Spleen (tissue), 7 donors: ENCODE data around the gene RPS6KC1.

Experiments used
- POLR2A ChIP-seq, 3 donors: fragments of 450-650 bp; IDR thresholded peaks; one replicate each; pipeline ENCODE4 v1.5.1; 2017; ENCODE audit warnings: antibody characterized with exemption in 3 of 3, mild to moderate bottlenecking in 1 of 3
- POLR2AphosphoS5 ChIP-seq, 3 donors: sonication (generic); formaldehyde crosslinking; IDR thresholded peaks; one replicate each; pipeline ENCODE4 v1.5.1; 2017; ENCODE audit warnings: antibody characterized with exemption in 3 of 3
- TF ChIP-seq, protein P1 (sequence below), 11 experiments: fragments of 200-600 bp in 7 of 11; fragments of 450-650 bp in 4 of 11; sonication (generic) in 4 of 11; IDR thresholded peaks in 8 of 11; conservative IDR thresholded peaks in 3 of 11; 1 replicate in 7 of 11; 2 replicates in 4 of 11; pipeline versions ENCODE4 v1.4.0 to v1.8.0; 2016 to 2021; ENCODE audit warnings: antibody characterized with exemption in 11 of 11, inconsistent platforms in 4 of 11, mild to moderate bottlenecking in 1 of 11
- donor health status: DM: no; HTN: no; CAD: no; lungs with moderate emphysema.
- donor health status: DM: no; HTN: no; CAD: no.
- donor health status: DM: no; HTN: no; CAD: no.

DNA sequence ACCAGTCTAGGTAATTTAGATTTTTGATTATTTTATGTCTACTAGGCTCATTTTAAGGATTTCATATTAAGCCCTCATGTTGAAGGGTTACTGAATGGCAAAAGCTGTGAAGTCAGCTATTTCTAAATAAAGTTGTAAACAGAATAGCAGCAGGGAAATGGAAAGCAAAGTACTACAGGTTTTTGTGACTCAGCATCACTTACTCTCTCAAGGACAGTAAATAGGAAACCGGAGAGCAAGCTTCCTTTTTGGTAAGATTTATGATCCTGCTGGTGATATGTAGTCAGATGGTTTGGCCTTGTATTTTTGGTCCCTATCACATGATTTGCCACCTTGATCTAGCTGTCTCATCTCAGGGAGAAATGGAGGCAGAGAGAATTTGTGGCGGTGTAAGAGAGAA lies 226.0 kb downstream of the RPS6KC1 start:
- TF ChIP-seq POLR2A (IDR thresholded peaks at IDR 0.05) (no peak), POLR2AphosphoS5 (IDR thresholded peaks at IDR 0.05) (no peak)
- TF ChIP-seq, protein P1, sequence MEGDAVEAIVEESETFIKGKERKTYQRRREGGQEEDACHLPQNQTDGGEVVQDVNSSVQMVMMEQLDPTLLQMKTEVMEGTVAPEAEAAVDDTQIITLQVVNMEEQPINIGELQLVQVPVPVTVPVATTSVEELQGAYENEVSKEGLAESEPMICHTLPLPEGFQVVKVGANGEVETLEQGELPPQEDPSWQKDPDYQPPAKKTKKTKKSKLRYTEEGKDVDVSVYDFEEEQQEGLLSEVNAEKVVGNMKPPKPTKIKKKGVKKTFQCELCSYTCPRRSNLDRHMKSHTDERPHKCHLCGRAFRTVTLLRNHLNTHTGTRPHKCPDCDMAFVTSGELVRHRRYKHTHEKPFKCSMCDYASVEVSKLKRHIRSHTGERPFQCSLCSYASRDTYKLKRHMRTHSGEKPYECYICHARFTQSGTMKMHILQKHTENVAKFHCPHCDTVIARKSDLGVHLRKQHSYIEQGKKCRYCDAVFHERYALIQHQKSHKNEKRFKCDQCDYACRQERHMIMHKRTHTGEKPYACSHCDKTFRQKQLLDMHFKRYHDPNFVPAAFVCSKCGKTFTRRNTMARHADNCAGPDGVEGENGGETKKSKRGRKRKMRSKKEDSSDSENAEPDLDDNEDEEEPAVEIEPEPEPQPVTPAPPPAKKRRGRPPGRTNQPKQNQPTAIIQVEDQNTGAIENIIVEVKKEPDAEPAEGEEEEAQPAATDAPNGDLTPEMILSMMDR (IDR thresholded peaks at IDR 0.05 in 8 of 11, conservative IDR thresholded peaks at IDR 0.05 in 3 of 11), result no peak
